SK-N-MC (cell line): ENCODE results near the gene PDS5B.

Experiments
- EZH2 ChIP-seq: fragments of 200-600 bp; sonication (generic); IDR thresholded peaks from one replicate; pipeline ENCODE4 v1.6.1; 2017; ENCODE audit warnings: antibody characterized with exemption
- FOXP2 ChIP-seq: optimal IDR thresholded peaks from 2 replicates; pipeline ENCODE3; 2011; ENCODE audit warnings: mild to moderate bottlenecking, moderate library complexity; ENCODE audit not compliant: insufficient read depth; ENCODE audit errors: extremely low read length, control extremely low read depth
- POLR2AphosphoS5 ChIP-seq: IDR thresholded peaks from 2 replicates; pipeline ENCODE4 v1.6.1; 2012; ENCODE audit warnings: mild to moderate bottlenecking, low read depth, low read length, borderline replicate concordance

DNA sequence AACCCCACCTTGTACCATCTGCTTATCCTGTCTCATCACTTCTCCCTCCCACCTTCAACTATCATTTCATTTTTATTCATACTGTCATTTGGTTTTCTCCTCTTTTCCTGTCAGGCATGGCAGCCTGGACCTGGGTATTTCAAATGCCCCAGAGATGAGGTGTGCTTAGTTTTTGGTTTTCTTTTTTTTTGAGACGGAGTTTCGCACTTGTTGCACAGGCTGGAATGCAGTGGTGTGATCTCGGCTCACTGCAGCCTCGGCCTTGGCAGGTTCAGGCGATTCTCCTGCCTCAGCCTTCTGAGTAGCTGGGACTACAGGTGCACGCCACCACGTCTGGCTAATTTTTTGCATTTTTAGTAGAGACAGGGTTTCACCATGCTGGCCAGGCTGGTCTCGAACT lies 5.8 kb downstream of the PDS5B start:
- TF ChIP-seq POLR2AphosphoS5 (no peak), EZH2 (no peak), FOXP2 (no peak)
